ENCODE measurements around the gene RFT1.

RFT1 gene

GRCh38 chr3:53160660-53161449, 30.6 kb upstream of the RFT1 start, which contains the start of gene PRKCD (continued):
- TF ChIP-seq ZNF518A (tag by site-specific recombination; conservative IDR thresholded peaks at IDR 0.05; ENCODE audit: low read depth) (no peak), KLF10 (tag by site-specific recombination; IDR thresholded peaks at IDR 0.05) (peak; percentile 46; the same call in 1 of the 2 replicates), ZNF423 (tag by site-specific recombination; IDR thresholded peaks at IDR 0.05) (no peak), ZNF398 (tag by site-specific recombination; IDR thresholded peaks at IDR 0.05) (peak; percentile 75), SETDB1 (IDR thresholded peaks at IDR 0.05; ENCODE audit: insufficient read length, low read length) (no peak), ZFP3 (tag by site-specific recombination; IDR thresholded peaks at IDR 0.05; ENCODE audit: low read depth) (no peak), ZNF239 (tag by site-specific recombination; IDR thresholded peaks at IDR 0.05) (no peak), ZNF114 (tag by site-specific recombination; IDR thresholded peaks at IDR 0.05) (no peak), ZNF585B (tag by site-specific recombination; IDR thresholded peaks at IDR 0.05) (no peak), ZNF670 (tag by site-specific recombination; IDR thresholded peaks at IDR 0.05; ENCODE audit: low read depth) (no peak), ZNF148 (tag by site-specific recombination; IDR thresholded peaks at IDR 0.05; ENCODE audit: borderline replicate concordance) (no peak), ZNF146 (tag by site-specific recombination; IDR thresholded peaks at IDR 0.05) (no peak), FEZF1 (tag by site-specific recombination; IDR thresholded peaks at IDR 0.05) (no peak), GLIS1 (tag by site-specific recombination; IDR thresholded peaks at IDR 0.05) (no peak), KLF17 (tag by site-specific recombination; IDR thresholded peaks at IDR 0.05) (peak; percentile 49; the same call in 1 of the 2 replicates), KLF7 (tag by site-specific recombination; IDR thresholded peaks at IDR 0.05; ENCODE audit: borderline replicate concordance) (0 out of 2 replicates have a peak, but pooled peaks have one; percentile 55), ZNF211 (tag by site-specific recombination; IDR thresholded peaks at IDR 0.05; ENCODE audit: low read depth) (no peak), ZBTB48 (tag by site-specific recombination; IDR thresholded peaks at IDR 0.05) (0 out of 2 replicates have a peak, but pooled peaks have one; percentile 13), PRDM10 (tag by site-specific recombination; IDR thresholded peaks at IDR 0.05) (no peak), ZNF416 (tag by site-specific recombination; IDR thresholded peaks at IDR 0.05) (no peak), ZNF658 (tag by site-specific recombination; IDR thresholded peaks at IDR 0.05) (no peak), BCL11B (tag by site-specific recombination; IDR thresholded peaks at IDR 0.05; ENCODE audit: low read depth) (no peak), ZNF580 (tag by site-specific recombination; IDR thresholded peaks at IDR 0.05) (0 out of 2 replicates have a peak, but pooled peaks have one; percentile 38), TRIM28 (IDR thresholded peaks at IDR 0.05; ENCODE audit: borderline replicate concordance, low read length) (no peak)
